Vagina (tissue), 2 donors: ENCODE measurements around the gene TBC1D30.

Experiments
- CTCF ChIP-seq, 3 experiments: fragments of 450-650 bp in 2 of 3; fragments of 200-600 bp in 1 of 3; sonication (generic) in 1 of 3; IDR thresholded peaks; one replicate each; pipeline ENCODE4 v1.5.1; 2017 to 2019; ENCODE audit warnings: antibody characterized with exemption in 3 of 3, mild to moderate bottlenecking in 2 of 3, moderate library complexity in 2 of 3
- POLR2A ChIP-seq, 2 donors: fragments of 450-650 bp; IDR thresholded peaks; one replicate each; pipeline ENCODE4 v1.6.1; 2017; ENCODE audit warnings: antibody characterized with exemption in 2 of 2, mild to moderate bottlenecking in 2 of 2, moderate library complexity in 2 of 2
- POLR2AphosphoS5 ChIP-seq, 2 donors: sonication (generic); formaldehyde crosslinking; IDR thresholded peaks; one replicate each; pipeline ENCODE4 v1.9.0; 2017; ENCODE audit warnings: antibody characterized with exemption in 2 of 2, mild to moderate bottlenecking in 2 of 2, low read depth in 1 of 2; ENCODE audit not compliant: insufficient read depth in 1 of 2

GRCh38 chr12:64912516-64913255, 88.2 kb downstream of the TBC1D30 start:
- TF ChIP-seq CTCF (IDR thresholded peaks at IDR 0.05), result no peak
- TF ChIP-seq POLR2AphosphoS5 (IDR thresholded peaks at IDR 0.05; ENCODE audit: insufficient read depth in 1 of 2, low read depth in 1 of 2), result no peak
- no peak for TF ChIP-seq POLR2A (IDR thresholded peaks at IDR 0.05)
